GM18907 (cell line): ENCODE data around the gene UBE2L6.

Experiments
- ATAC-seq: cut with Tn5 transposase; IDR thresholded peaks from one replicate; pipeline ENCODE4 v1.9.1; 2021; ENCODE audit warnings: mild to moderate bottlenecking, moderate library complexity; ENCODE audit not compliant: unreplicated experiment

Gene UBE2L6

DNA sequence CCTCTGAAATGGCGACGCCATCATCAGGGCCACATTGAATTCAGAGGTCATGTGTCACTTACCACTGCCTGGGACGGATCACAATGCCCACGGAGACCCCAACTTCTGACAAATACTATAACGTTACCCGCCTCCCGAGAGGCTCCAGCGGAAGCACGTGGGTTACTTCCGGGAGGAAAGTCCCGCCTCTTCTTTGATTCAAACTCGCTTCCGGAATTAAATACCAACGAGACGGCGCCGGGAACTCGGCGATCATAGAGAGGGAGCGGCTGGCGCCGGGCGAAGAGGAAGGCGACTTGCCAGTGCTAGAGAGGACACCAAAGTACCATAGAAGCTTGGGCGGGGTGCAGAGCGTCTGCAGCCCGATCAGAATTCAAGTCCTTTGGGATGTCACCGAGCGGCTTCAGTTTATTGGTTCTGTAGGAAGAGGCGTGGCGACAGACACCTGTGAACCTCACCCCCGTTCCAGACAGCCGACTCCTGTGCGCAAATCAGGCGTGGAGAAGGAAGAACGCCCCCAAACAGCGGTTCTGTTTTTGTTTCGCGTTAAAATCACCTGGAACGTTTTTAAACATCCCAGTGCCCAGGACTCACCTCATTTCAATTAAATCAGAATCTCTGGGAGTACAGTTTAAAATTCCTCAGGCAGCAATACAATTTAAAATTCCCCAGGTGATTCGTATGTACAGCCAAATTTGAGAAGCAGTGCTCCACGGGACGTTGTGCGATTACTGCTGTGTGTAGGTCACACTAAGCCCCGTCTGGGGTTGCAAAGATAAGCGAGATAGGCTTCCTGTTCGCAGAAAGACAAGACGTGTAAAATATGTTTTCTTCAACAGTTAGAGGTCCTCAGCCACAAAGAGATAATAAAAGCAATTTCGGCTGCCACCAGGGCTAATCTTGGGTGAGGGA, 36.6 kb downstream of the UBE2L6 start, which contains the start of gene TIMM10:
Gene TIMM10 (minus strand): TSS at position 159 of the 912 bp plus-strand sequence. CDS start 565 bp downstream, outside the sequence.
- peak; percentile 99 for ATAC-seq

DNA sequence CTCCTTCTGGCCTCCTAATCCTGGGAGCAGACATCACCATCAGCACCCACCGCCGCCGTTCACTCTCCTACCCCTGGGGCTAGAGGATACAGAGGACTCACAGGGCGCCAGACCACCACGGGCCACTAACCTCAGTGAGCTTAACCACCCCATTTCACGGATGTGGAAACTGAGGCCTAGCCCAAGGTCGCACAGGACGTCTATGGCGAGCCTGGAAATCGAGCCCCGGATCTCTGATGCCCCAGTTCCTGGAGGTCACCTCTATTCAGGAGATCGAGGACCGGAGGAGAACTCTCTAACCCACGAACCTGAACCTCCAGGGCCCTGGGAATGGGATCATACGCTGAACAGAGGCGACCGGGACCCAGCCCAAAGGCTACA, 37.3 kb downstream of the UBE2L6 start:
- peak; percentile 20 for ATAC-seq

DNA sequence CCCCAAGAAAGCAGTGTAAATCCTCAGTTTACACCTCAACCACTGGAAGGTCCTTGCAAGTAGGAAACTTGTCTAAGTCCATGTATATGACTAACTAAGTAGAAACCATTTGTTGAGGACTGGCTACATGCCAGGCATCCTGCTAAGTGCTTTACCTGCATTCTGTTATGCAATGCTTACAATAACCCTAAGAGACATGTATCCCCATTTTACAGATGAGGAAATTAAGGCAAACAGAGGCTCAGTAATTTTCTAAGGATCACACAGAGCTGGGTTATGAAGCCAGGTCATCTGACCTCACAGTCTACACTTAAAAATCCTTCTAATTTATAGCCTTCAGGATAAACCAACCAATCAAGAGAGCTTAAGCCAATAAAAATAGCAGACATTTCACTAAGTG, 38.5 kb downstream of the UBE2L6 start:
- no peak for ATAC-seq

DNA sequence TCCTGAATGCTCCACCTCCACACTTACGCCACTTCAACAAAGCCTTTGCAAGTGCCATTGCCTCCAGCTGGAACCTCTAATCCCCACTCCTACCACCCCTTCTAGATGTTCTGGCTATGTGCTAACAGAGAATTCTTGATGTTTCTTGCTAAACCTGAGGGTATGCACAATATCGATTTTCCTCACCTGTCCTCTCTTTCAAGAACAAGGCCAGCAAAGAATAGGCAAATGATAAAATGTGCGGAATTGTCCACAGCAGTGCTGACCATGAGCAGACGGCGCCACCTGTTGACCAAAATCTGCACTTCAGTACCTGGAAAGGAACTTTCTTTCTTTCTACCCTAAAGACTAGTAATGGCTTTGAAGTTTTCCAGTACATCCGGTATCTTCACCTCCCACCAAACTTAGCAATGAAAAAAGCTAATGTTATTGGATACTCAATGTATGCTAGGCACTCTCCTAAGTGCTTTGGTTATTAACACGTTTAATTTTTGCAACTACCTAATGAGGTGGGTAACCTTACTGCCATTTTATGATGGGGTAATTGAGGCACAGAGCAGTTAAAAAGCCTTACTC, 40.3 kb downstream of the UBE2L6 start:
- ATAC-seq = no peak

DNA sequence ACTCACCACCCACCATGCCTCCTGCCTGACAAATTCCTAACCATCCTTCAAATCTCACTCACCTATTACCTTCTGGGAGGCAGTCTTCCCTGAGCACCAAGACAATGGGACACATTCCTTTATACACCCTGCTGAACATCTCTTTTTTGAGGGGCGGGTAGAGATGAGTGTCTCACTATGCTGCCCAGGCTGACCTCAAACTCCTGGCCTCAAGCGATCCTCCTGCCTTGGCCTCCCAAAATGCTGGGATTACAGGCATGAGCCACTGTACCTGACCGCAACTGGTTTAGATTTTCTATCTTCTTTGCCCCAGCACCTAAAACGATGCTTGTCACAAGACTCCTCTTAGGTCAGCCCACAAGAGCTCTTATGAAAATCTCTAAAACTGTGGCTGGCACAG, 44.1 kb downstream of the UBE2L6 start:
- no peak for ATAC-seq

DNA sequence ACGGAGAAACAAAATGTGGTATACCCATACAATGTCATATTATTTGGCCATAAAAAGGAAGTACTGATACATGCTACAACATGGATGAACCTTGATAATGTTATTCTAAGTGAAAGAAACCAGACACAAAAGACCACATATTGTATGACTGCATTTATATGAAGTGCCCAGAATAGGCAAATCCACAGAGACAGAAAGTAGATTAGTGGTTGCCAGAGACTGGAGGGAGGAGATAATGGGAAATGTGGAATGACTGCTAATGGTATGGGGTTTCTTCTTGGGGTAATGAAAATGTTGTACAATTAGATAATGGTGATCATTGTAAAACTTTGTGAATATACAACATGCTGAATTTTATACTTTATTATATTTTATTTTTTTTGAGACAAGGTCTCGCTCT, 46.4 kb downstream of the UBE2L6 start:
- no peak for ATAC-seq

DNA sequence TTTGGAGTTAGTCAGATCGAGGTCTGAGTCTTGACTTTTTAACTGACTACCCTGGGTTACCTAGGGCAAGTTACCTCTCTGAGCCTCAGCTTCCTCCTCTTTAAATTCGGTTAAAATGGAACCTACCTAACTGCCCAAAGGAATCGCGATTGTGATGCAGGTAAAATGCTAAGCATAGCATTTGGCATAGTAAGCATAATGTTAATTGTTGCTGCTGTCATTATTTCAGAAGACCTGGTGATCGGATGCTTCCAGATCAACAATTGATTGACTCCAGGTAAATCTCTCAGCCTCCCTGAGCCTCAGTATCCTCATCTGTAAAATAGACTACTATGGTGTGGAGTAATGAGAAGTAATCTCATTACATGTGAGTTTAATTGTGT, 51.4 kb downstream of the UBE2L6 start:
- no peak for ATAC-seq

DNA sequence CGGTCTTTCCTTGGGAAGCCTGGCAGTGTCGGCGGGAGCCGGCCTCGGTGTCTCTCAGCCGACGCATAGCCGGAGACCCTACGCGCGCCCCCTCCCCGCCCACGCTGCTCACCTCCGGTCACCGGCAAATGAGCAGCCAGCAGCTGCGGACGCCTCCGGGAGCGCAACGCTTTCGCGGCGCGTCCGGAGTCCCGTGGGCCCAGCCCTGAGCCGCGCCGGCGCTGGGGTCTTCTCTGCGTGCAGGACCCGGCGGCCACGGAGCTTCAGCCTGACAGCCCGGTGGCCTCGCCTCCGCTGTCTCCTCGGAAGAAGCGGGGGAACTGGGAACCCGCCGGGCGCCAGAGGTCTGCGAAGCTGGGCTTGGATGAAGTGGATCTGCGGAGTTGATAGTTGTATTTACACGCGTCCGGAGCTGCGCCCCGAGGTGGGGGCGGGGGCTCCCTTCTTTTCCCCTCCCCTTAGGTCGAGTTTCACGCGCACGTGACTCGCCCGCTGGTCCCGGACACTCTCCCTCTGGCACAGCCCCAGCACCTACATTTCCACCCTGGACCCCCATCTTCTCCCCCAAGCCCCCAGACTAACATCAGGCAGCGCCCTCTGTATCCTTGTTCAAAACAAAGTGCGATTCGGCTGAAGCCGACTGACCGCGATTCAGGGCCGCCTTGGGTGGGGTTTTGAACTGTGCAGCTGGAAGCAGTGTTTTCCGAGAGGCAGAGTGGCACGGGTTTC, 52.0 kb downstream of the UBE2L6 start, which contains the start of gene SLC43A1:
Gene SLC43A1 (minus strand): TSS at position 371 of the 729 bp plus-strand sequence. CDS start 1,591 bp downstream, outside the sequence.
- peak; percentile 50 for ATAC-seq

DNA sequence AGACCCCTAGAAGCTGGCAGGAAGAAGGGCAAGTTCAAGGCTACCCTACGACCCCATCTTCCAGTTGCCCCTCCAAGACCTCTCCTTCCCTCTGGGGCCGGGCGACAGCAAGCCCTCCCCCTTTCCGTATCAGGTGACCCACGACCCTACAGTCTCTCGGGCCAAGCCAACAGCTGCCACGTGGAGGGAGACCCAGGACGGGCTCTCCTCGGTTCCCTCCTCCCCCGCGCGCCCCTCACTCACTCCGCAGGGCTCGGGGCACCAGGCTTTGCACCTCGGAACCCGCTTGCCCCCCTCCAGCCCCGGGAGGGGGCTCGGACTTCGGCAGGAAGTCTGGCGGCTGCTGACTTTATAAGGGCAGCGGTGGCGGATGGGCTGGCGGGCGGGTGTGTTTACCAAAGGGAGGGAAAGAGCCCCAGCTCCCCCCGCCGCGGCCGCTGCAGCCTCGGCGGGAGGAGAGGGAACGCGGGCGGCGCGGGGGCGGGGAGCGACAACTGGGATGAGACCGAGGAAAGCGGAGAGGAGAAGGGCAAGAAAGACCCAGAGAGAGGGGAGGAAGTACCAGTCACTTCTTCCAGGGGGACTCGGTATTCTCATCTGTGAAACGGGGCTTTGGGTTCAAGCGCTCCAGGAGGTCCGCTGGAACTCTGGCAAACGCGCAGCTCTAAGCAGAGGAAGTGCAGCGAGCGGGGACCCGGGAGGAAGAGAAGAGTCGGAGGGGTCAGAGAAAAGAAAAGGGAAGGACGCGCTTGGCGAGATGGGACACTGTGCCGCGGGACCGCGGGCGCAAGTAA, 52.7 kb downstream of the UBE2L6 start:
- ATAC-seq = peak; percentile 52

DNA sequence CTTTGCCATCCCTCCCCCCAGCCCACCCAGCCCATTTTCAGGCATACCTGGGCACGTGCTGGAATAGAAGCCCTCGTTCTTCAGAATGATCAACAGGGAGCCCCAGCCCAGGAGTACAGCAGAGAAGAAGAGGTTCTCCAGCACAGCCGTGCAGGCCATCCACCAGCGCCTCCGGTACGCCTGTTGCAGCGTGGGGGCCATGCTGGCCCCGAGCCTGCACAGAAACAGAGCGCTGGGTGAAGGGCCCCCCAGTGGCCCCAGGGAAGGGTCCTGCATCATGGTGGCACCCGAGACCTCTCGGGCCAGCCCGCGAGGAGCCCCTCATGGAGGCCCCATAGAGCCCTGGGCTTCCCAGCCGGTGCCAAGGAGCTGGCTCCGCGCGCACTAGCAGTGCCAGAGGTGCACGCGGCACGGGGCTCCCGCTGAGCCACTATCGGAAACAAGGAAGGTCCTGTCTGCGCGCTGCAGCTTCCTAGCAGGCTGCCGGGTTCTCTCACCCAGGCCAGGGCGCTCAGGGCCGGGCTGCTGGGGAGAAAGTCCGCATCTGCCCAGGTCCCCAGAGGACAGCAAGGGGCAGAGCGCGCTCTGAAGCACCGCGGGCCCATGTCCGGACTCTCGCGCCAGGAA, 53.4 kb downstream of the UBE2L6 start:
- peak; percentile 44 for ATAC-seq

DNA sequence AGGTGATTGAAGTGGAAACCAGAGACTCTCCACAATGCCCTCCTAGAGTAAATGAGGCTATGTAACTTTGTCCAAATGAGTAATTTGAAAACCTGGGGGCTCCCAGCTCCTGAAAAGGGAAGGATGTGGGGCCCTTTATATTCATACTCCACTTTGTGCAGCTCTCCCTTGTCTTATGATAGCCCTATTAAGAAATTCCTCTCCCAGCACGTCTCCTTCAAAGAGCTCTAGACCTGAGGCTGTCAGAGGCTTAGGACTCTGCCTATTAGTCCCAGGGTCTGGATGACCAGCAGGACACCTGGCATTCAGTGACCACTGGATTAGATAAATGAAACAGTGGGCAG, 54.0 kb downstream of the UBE2L6 start:
- ATAC-seq = no peak

DNA sequence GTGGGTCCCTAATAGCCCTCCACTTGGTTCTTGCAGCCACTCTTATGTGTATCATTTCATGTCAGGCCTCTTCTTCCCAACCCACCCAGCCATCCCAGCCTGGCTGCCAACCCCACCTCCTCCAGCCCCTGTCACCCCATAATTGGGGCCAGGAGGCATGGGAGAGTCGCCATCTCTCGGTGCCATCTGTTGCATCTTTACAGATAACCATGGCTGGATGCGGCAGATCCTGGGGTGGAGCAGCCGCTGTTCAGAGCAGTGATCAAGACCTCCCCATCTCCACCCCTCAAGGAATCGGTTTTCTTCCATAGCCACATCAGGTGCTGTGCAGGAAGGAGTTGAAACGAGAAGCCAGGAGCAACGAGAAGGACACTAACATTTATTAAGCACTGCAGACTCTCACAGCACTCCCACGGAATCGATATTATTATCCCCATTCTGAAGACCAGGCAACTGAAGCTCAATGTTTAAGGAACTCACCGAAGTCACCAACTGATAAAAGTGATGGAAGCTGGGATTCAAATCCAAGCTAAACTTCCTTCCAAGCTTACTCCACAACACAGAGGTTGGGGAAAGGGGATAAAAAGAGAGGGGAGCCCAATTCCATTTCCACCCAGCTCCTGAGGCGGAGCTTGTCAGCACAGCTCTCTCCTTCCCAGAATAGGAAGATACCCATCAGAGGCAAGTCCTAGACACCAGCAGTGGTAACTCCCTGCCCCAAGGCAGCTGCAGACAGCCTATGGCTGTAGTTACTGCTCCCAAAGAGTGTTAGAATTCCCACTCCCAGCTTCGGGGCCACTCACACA, 54.6 kb downstream of the UBE2L6 start:
- ATAC-seq = no peak

DNA sequence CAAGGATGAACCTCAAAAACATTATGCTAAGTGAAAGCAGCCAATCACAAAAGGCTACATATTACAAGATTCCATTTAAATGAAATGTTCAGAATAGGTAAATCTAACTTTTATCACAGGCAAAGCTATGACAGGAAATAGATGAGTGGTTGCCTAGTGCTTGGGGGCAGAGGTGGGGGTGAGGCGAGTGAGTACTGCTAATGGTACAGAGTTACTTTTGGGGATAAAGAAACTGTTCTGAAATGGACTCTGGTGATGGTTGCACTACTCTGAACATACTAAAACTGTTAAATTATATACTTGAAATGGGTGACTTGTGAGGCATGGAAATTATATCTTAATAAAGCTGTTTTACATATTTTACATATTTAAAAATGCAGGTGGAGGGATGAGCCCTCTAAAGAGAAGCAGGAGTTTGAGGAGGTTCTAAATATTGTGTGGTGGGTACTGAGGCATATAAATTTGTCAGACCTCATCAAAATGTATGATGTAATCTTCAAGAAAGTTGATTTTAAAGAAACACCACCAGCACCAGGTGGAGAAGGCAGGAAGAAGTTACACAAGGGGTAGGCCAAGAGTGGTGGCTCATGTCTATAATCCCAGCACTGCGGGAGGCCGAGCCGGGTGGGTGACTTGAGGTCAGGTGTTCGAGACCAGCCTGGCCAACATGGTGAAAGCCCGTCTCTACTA, 55.6 kb downstream of the UBE2L6 start:
- no peak for ATAC-seq

DNA sequence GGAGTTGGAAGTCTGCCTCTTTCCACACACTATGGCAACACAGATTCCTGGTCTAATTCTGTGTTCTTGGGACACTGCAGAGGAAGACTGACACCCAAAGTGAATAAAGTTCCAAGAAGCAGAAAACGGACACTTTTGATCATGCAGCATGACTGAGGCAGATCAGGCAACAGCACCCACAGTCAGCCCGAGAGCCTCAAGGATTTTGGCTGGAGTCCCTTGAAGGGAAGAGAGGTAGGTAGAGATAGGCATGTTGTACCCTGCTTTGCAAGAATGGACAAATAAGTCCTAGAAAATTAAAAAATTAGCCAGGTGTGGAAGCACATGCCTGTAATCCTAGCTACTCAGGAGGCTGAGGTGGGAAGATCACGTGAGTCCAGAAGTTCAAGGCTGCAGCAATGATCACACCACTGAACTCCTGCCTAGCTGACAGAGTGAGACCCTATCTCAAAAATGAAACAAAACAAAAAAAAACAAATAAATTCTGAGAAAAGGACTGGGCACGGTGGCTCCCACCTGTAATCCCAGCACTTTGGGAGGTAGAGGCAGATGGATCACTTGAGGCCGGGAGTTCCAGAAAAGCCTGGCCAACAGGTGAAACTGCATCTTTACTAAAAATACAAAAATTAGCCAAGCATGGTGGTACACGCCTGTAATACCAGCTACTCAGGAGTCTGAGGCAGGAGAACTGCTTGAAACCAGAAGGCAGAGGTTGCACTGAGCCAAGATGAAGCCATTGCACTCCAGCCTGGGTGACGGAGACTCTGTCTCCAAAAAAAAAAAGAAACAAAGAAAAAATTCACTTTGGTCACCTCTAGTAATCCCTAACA, 58.9 kb downstream of the UBE2L6 start:
- no peak for ATAC-seq

DNA sequence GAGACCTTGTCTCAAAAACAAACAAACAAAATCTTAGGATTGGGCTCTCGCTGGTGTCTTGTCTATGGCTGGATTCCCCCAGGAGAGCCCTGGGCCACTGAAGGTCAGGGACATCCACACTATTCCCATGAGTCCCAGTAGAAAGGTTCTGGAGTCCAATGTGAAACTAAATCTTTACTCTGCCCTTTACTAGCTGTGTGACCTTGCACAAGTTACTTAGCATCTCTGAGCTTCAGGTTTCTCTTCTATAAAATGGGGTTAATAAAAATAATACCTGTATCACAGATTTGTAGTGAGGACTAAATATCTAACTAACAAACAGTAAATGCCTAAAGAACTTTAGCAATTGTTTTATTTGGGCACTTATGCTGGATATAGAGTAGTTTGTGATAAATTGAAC, 61.0 kb downstream of the UBE2L6 start:
- no peak for ATAC-seq

DNA sequence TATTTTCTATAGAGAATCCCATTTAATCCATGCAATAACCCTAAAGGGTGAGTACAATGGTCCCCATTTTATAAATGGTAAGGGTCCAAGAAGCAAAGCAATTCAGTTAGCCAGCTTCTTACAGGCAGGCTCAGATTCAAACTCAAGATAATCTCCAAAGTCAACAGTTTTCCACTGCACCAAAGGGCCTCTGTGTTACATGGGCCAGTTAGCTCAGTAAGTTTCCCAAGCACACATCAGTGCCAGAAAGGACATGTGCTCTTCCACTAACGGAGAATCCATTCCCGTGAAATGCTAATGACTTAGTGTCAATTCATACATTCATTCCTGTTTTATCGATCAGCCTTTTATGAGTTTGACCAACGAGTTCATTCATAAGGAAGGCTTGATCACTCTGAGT, 63.0 kb downstream of the UBE2L6 start:
- ATAC-seq = no peak

DNA sequence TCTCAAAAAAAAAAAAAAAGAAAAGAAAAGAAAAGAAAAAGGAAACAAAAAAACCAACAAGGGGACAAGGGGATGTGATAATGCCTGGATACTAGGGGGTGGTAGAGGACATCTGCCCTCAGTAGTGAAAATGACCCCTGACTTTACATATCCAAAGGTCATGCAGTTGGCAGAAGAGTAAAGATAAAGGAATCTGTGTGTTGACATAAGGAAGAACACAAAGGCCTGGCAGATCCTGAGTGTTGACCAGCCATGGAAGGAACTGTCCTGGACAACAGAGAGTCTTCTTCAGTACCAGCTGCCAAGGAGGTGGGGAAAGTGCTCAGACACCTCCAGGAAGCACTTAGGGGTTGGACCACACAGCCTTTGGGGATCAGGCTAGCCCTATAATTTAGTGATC, 64.6 kb downstream of the UBE2L6 start:
- no peak for ATAC-seq

DNA sequence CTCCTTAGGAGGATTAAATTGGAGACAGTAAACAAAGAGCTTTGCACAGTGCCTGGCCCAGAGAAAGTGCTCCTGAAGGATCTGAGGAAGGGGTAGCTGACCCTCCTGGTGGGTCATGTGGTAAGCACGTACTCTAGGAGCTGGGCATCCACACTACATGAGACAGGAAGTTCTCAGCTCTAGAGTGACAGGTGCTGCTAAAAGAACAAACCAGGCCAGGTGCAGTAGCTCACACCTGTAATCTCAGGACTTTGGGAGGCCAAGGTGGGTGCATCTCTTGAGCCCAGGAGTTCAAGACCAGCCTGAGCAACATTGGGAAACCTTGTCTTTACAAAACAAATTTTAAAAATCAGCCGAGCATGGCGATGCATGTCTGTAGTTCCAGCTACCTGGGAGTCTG, 65.1 kb downstream of the UBE2L6 start:
- no peak for ATAC-seq
